ENCODE data around the gene CHERP. TPM values are rescaled to one million over a fixed set of nuclear protein-coding genes. Genes with fewer than 3 reads are reported as not detected.
"Not testable (repeated sequence)": the region's sequence is repeated elsewhere in the genome, so short reads cannot be mapped to it uniquely, and the experiment has no call there.

The CHERP gene
- total RNA-seq, 4 donors from 2014 or later: 9.8 to 22.5 (median 12.6) TPM

- Histone ChIP-seq H3K4me3 (no peak overlapping the region), H3K27ac (no peak overlapping the region), H3K27me3 (no peaks in the 10 kb centered on the region), H3K36me3 (peaks cover 0 to 29% (median 0%) of the 10 kb centered on the region in 3 donors), H3K4me1 (peaks cover 0 to 16% (median 4%) of the 10 kb centered on the region in 4 donors), H3K9me3 (no peaks in the 10 kb centered on the region)
- TF ChIP-seq POLR2A (IDR thresholded peaks at IDR 0.05) (no peak), CTCF (IDR thresholded peaks at IDR 0.05) (no peak), EP300 (IDR thresholded peaks at IDR 0.05) (no peak)
- no peak for DNase-seq (ENCODE audit: low spot score in 2 of 2)
- 88 to 96% methylated on average over 6 of the region's 6 CpGs for WGBS, 2 donors
These were observed 44.4 kb downstream of the CHERP start for GRCh38 chr19:16497837-16498236.

GRCh38 chr19:16497042-16497441, 45.2 kb downstream of the CHERP start:
- no peaks in the 10 kb centered on the region for H3K9me3 ChIP-seq
- TF ChIP-seq EP300 (IDR thresholded peaks at IDR 0.05) (no peak), POLR2A (IDR thresholded peaks at IDR 0.05) (no peak), CTCF (IDR thresholded peaks at IDR 0.05) (no peak)
- no peaks in the 10 kb centered on the region for H3K27me3 ChIP-seq
- H3K4me3 ChIP-seq: peak overlapping the region in 3 of 4 donors; percentile 51 to 73 (median 58)
- WGBS, 2 donors: 80 to 82% methylated on average over 12 of the region's 12 CpGs
- peaks cover 0 to 22% (median 0%) of the 10 kb centered on the region in 3 donors for H3K36me3 ChIP-seq
- no peak for DNase-seq (ENCODE audit: low spot score in 2 of 2)
- H3K27ac ChIP-seq: peak overlapping the region in 3 of 4 donors; percentile 48 to 83 (median 78)
- peaks cover 0 to 16% (median 4%) of the 10 kb centered on the region in 4 donors for H3K4me1 ChIP-seq

- Histone ChIP-seq H3K9me3 (no peaks in the 10 kb centered on the region), H3K27ac (peak overlapping the region in 3 of 4 donors; percentile 48 to 83 (median 78)), H3K4me1 (peaks cover 0 to 16% (median 4%) of the 10 kb centered on the region in 4 donors), H3K36me3 (peaks cover 0 to 17% (median 0%) of the 10 kb centered on the region in 3 donors), H3K27me3 (no peaks in the 10 kb centered on the region), H3K4me3 (peak overlapping the region; percentile 51 to 73 (median 55))
- no peak for DNase-seq (ENCODE audit: low spot score in 2 of 2)
- TF ChIP-seq CTCF (IDR thresholded peaks at IDR 0.05) (no peak), POLR2A (IDR thresholded peaks at IDR 0.05) (no peak), EP300 (IDR thresholded peaks at IDR 0.05) (no peak)
- 24 to 25% methylated on average over 16 of the region's 16 CpGs for WGBS, 2 donors
These were observed 45.6 kb downstream of the CHERP start for GRCh38 chr19:16496613-16496983.

GRCh38 chr19:16495982-16496612, 46.1 kb downstream of the CHERP start, which contains the start of the genes C19orf44 and CALR3:
Gene C19orf44 (plus strand): TSS chr19:16496394. CDS start chr19:16500793, 4,399 bp downstream.
Gene CALR3 (minus strand): TSS chr19:16496167. CDS start chr19:16496129, 38 bp downstream.
- H3K9me3 ChIP-seq: no peaks in the 10 kb centered on the region
- DNase-seq (ENCODE audit: low spot score in 2 of 2): peak; percentile 97 to 98
- no peaks in the 10 kb centered on the region for H3K27me3 ChIP-seq
- peaks cover 0 to 12% (median 0%) of the 10 kb centered on the region in 3 donors for H3K36me3 ChIP-seq
- H3K4me1 ChIP-seq: peaks cover 0 to 16% (median 4%) of the 10 kb centered on the region in 4 donors
- WGBS, 2 donors: 1% methylated on average over 40 to 45 of the region's 52 CpGs
- H3K27ac ChIP-seq: peak within 1 kb of the TSS in 3 of 4 donors; percentile 48 to 83 (median 78)
- peak within 1 kb of the TSS; percentile 51 to 73 (median 55) for H3K4me3 ChIP-seq
- TF ChIP-seq CTCF (IDR thresholded peaks at IDR 0.05) (peak in 4 of 5 experiments; percentile 16 to 68 (median 36)), POLR2A (IDR thresholded peaks at IDR 0.05) (peak; percentile 40 to 41), EP300 (IDR thresholded peaks at IDR 0.05) (peak; percentile 89 to 98)

- H3K27me3 ChIP-seq; H3K9me3 ChIP-seq; H3K27ac ChIP-seq; H3K4me1 ChIP-seq; H3K36me3 ChIP-seq; H3K4me3 ChIP-seq; DNase-seq (ENCODE audit: low spot score in 2 of 2): not testable (repeated sequence)
- 72 to 76% methylated on average over 4 of the region's 4 CpGs for WGBS, 2 donors
These were observed 55.8 kb downstream of the CHERP start for GRCh38 chr19:16486476-16486875.
